ENCODE results near the gene RAD54L2. TPM values are rescaled to one million over a fixed set of nuclear protein-coding genes. Genes with fewer than 3 reads are reported as not detected.

The RAD54L2 gene
- total and polyA plus RNA-seq, 9 of the 15 experiments (the other 6 are each of a cell fraction or from before 2014, with no cell fraction given): 1.3 to 12.2 (median 5.4) TPM

DNA sequence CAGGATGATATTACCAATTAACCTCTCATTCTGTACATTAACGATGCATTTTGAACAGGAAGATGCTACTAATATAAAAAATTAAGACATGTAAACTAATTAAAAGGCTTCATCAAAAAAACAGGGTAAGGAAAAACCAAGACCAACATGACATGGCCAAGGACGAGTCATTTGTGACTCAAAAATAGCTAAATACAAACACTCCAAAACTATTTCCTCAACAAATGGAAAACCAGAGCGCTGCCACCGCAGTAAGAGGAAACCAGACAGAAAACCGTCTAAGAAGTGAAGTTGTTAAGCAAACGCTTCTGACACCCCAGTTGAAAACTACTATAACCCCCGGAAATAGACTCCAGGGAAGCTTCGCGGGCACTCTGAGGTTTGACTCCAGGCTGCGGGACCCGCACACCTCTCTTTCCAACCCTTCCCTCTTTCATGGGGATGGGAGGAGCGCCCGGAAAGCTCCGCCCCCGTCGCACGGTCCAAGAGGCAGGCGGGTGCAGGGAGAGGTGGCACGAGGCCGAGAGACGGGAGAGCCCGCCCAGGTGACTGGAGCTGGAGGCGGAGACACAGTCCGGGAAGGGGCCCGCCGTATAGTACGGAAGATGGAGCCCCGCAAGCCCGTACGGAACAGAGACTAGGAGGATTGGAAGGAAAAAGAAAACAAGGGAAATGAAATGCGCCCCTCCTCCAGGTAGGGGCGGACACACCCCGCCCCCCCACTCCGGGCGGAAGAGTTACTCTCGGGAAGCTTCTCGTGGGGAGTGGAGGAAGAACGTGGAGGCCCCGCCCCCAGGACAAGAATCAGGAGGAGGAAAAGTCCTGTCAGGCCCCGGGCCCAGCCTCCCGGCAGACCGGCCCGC lies 39.4 kb upstream of the RAD54L2 start:
- WGBS (ENCODE audit: insufficient coverage, low coverage, missing lambda C conversion rate): 1% methylated on average over 10 of the region's 43 CpGs
- BruUV-seq (replicated peaks): TSS peak; percentile 52
- peaks cover 0 to 3% of the 10 kb centered on the region in 2 experiments; a peak in 3 of 5 replicates for H3K4me1 ChIP-seq (replicated peaks in 1 of 2; ENCODE audit: control insufficient read depth in 2 of 2, insufficient read depth in 2 of 2, low read length in 2 of 2)
- in situ Hi-C loops (cut with MboI) (no loop called here), intact Hi-C loops (cut with micrococcal nuclease) (loop anchor here (1.0 kb wide), 1 partner anchor 108 kb away; the partner anchor contains the start of gene RBM15B)
- ChIA-PET POLR2A (interaction anchor here (0.6 to 1.6 kb wide), 18 partner anchors 9 to 796 kb away, joined by 3 to 6 read pairs (median 3); partner anchors contain the start of genes MANF and RAD54L2), CTCF (ENCODE audit: low intra/inter-chr PET ratio) (interaction anchor here (1.1 kb wide), 2 partner anchors 138 to 170 kb away, joined by 3 to 4 read pairs; no protein-coding TSS in a partner anchor)
- H2AFZ ChIP-seq (ENCODE audit: low read depth, low read length): peak overlapping the region; percentile 83
- DNase-seq (ENCODE audit: extremely low read depth in 1 of 4, low spot score in 3 of 4) (peak; percentile 80 to 92 (median 86)), FAIRE-seq (no peak), ATAC-seq (peak; percentile 90)
- H3K4me3 ChIP-seq: peak overlapping the region; percentile 84
- peak overlapping the region; percentile 71 for H3K4me2 ChIP-seq (ENCODE audit: insufficient read depth, low read length)
- H3K9me1 ChIP-seq (ENCODE audit: control insufficient read depth, insufficient read depth, low read length): no peaks in the 10 kb centered on the region
- H3K9me3 ChIP-seq (replicated peaks; ENCODE audit: control insufficient read depth, insufficient read depth, low read depth, low read length): no peaks in the 10 kb centered on the region
- peaks cover 40% of the 10 kb centered on the region for H3K79me2 ChIP-seq (ENCODE audit: control insufficient read depth, insufficient read depth, low read length)
- H3K27me3 ChIP-seq (ENCODE audit: control insufficient read depth in 2 of 2, insufficient read depth in 2 of 2, low read length in 2 of 2): no peaks in the 10 kb centered on the region
- H3K36me3 ChIP-seq (ENCODE audit: control insufficient read depth, insufficient read depth, low read length): peaks cover 18% of the 10 kb centered on the region; the same call in 1 of the 3 replicates
- H4K20me1 ChIP-seq (replicated peaks; ENCODE audit: control insufficient read depth, insufficient read depth, low read length): no peaks in the 10 kb centered on the region; the same call in 1 of the 2 replicates
- H3K9ac ChIP-seq (ENCODE audit: insufficient read depth in 1 of 2, low read depth in 2 of 2, low read length in 2 of 2): peak overlapping the region; percentile 71 to 92
- H3K27ac ChIP-seq (ENCODE audit: extremely low read depth, low read depth, low read length): peak overlapping the region; percentile 88
- TF ChIP-seq HCFC1 (IDR thresholded peaks at IDR 0.05; ENCODE audit: low read depth, low read length): no peak; the same call in 1 of the 2 replicates
- TF ChIP-seq, protein P1, sequence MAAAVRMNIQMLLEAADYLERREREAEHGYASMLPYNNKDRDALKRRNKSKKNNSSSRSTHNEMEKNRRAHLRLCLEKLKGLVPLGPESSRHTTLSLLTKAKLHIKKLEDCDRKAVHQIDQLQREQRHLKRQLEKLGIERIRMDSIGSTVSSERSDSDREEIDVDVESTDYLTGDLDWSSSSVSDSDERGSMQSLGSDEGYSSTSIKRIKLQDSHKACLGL (CRISPR knock-in tag; IDR thresholded peaks at IDR 0.05; ENCODE audit: borderline replicate concordance, poor library complexity, severe bottlenecking): no peak
- TF ChIP-seq TCF3 (CRISPR knock-in tag; IDR thresholded peaks at IDR 0.05): no peak
- TF ChIP-seq KLF13 (tag; IDR thresholded peaks at IDR 0.05; ENCODE audit: borderline replicate concordance, low read depth): 0 out of 2 replicates have a peak, but pooled peaks have one; percentile 21
- TF ChIP-seq BHLHE40 (IDR thresholded peaks at IDR 0.05; ENCODE audit: low read length): peak; percentile 87
- TF ChIP-seq, protein P2, sequence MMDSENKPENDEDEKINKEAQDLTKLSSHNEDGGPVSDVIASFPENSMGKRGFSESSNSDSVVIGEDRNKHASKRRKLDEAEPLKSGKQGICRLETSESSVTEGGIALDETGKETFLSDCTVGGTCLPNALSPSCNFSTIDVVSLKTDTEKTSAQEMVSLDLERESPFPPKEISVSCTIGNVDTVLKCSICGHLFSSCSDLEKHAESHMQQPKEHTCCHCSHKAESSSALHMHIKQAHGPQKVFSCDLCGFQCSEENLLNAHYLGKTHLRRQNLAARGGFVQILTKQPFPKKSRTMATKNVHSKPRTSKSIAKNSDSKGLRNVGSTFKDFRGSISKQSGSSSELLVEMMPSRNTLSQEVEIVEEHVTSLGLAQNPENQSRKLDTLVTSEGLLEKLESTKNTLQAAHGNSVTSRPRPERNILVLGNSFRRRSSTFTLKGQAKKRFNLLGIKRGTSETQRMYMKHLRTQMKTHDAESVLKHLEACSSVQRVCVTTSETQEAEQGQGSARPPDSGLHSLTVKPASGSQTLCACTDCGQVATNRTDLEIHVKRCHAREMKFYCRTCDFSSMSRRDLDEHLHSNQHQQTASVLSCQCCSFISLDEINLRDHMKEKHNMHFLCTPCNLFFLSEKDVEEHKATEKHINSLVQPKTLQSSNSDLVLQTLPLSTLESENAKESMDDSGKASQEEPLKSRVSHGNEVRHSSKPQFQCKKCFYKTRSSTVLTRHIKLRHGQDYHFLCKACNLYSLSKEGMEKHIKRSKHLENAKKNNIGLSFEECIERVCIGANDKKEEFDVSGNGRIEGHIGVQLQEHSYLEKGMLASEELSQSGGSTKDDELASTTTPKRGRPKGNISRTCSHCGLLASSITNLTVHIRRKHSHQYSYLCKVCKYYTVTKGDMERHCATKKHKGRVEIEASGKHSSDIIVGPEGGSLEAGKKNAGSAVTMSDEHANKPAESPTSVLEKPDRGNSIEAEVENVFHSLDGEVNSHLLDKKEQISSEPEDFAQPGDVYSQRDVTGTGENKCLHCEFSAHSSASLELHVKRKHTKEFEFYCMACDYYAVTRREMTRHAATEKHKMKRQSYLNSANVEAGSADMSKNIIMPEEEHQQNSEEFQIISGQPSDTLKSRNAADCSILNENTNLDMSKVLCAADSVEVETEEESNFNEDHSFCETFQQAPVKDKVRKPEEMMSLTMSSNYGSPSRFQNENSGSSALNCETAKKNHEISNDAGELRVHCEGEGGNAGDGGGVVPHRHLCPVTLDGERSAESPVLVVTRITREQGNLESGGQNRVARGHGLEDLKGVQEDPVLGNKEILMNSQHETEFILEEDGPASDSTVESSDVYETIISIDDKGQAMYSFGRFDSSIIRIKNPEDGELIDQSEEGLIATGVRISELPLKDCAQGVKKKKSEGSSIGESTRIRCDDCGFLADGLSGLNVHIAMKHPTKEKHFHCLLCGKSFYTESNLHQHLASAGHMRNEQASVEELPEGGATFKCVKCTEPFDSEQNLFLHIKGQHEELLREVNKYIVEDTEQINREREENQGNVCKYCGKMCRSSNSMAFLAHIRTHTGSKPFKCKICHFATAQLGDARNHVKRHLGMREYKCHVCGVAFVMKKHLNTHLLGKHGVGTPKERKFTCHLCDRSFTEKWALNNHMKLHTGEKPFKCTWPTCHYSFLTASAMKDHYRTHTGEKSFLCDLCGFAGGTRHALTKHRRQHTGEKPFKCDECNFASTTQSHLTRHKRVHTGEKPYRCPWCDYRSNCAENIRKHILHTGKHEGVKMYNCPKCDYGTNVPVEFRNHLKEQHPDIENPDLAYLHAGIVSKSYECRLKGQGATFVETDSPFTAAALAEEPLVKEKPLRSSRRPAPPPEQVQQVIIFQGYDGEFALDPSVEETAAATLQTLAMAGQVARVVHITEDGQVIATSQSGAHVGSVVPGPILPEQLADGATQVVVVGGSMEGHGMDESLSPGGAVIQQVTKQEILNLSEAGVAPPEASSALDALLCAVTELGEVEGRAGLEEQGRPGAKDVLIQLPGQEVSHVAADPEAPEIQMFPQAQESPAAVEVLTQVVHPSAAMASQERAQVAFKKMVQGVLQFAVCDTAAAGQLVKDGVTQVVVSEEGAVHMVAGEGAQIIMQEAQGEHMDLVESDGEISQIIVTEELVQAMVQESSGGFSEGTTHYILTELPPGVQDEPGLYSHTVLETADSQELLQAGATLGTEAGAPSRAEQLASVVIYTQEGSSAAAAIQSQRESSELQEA (IDR thresholded peaks at IDR 0.05; ENCODE audit: low read depth): no peak
- TF ChIP-seq SMARCC2 (IDR thresholded peaks at IDR 0.05; ENCODE audit: low read depth): no peak
- TF ChIP-seq HLTF (IDR thresholded peaks at IDR 0.05): 0 out of 2 replicates have a peak, but pooled peaks have one; percentile 13
- 0 out of 2 replicates have a peak, but pooled peaks have one; percentile 26 for TF ChIP-seq MTA3 (IDR thresholded peaks at IDR 0.05; ENCODE audit: borderline replicate concordance)
- no peak for TF ChIP-seq HOXB6 (CRISPR knock-in tag; IDR thresholded peaks at IDR 0.05; ENCODE audit: borderline replicate concordance)
- TF ChIP-seq CTBP1 (IDR thresholded peaks at IDR 0.05; ENCODE audit: borderline replicate concordance): 0 out of 2 replicates have a peak, but pooled peaks have one; percentile 53
- peak; percentile 68 for TF ChIP-seq ELF1 (tag; IDR thresholded peaks at IDR 0.05)

Data from K562 (cell line).